HL-60 (cell line): ENCODE data around the gene PAGR1.

Experiments
- CTCF ChIP-seq: IDR thresholded peaks from one replicate; pipeline ENCODE4 v1.5.1; 2011; ENCODE audit warnings: low read length, control low read depth, inconsistent platforms; ENCODE audit not compliant: insufficient read depth
- GABPA ChIP-seq: IDR thresholded peaks from 2 replicates; pipeline ENCODE4 v1.6.1; 2012; ENCODE audit warnings: low read depth
- POLR2AphosphoS5 ChIP-seq: IDR thresholded peaks from 2 replicates; pipeline ENCODE4 v1.6.1; 2012; ENCODE audit warnings: low read depth
- REST ChIP-seq: IDR thresholded peaks from 2 replicates; pipeline ENCODE4 v1.6.1; 2012; ENCODE audit warnings: low read depth; ENCODE audit not compliant: insufficient replicate concordance
- SPI1 ChIP-seq: IDR thresholded peaks from 2 replicates; pipeline ENCODE4 v1.6.1; 2012; ENCODE audit warnings: low read depth, mild to moderate bottlenecking, borderline replicate concordance

- TF ChIP-seq CTCF (no peak), POLR2AphosphoS5 (no peak), GABPA (no peak), REST (no peak), SPI1 (no peak)
Measured at GRCh38 chr16:29845656-29846055, 29.7 kb downstream of the PAGR1 start.
